Left renal pelvis (tissue), 4 donors: Measurements from ENCODE around the gene TINAGL1. TPM values are rescaled to one million over a fixed set of nuclear protein-coding genes. Genes with fewer than 3 reads are reported as not detected.

Source experiments
- DNase-seq, 4 donors: peaks; one replicate each; pipeline ENCODE4 v3.0.0-alpha.2; 2013; ENCODE audit warnings: low read depth in 4 of 4, low spot score in 3 of 4
- polyA plus RNA-seq, 4 donors: library from polyadenylated mRNA; unstranded; fragments of 120-200 nt; gene quantifications; one replicate each; pipeline ENCODE4 v1.2.1, GENCODE V29; 2013; ENCODE audit not compliant: insufficient read length in 4 of 4

The TINAGL1 gene
- polyA plus RNA-seq, 4 donors = 10.3 to 55.4 (median 39.6) TPM

- DNase-seq = no peak
These were observed 8.3 kb upstream of the TINAGL1 start for GRCh38 chr1:31567956-31568570.

- no peak for DNase-seq
These were observed 7.3 kb upstream of the TINAGL1 start for GRCh38 chr1:31568895-31569595.

- no peak for DNase-seq
These were observed 6.6 kb upstream of the TINAGL1 start for GRCh38 chr1:31569596-31570173.

- no peak for DNase-seq
These were observed 6.1 kb upstream of the TINAGL1 start for GRCh38 chr1:31570228-31570627.

GRCh38 chr1:31570906-31571305, 5.4 kb upstream of the TINAGL1 start:
- no peak for DNase-seq

- DNase-seq = no peak
These were observed 4.7 kb upstream of the TINAGL1 start for GRCh38 chr1:31571340-31572295.

- no peak for DNase-seq
These were observed 3.8 kb upstream of the TINAGL1 start for GRCh38 chr1:31572323-31573104.

GRCh38 chr1:31573261-31573660, 3.1 kb upstream of the TINAGL1 start:
- no peak for DNase-seq

- DNase-seq = no peak
These were observed 1.5 kb upstream of the TINAGL1 start for GRCh38 chr1:31574749-31575368.

- DNase-seq = no peak
These were observed 760 bp upstream of the TINAGL1 start for GRCh38 chr1:31575369-31576140.

GRCh38 chr1:31576743-31577455, 584 bp downstream of the TINAGL1 start:
- DNase-seq = no peak

- no peak for DNase-seq
These were observed 1.3 kb downstream of the TINAGL1 start for GRCh38 chr1:31577515-31578192.

GRCh38 chr1:31579374-31579773, 3.1 kb downstream of the TINAGL1 start:
- no peak for DNase-seq

- no peak for DNase-seq
These were observed 4.2 kb downstream of the TINAGL1 start for GRCh38 chr1:31580513-31580870.

- no peak for DNase-seq
These were observed 4.7 kb downstream of the TINAGL1 start for GRCh38 chr1:31580891-31581603.

- DNase-seq = no peak
These were observed 5.8 kb downstream of the TINAGL1 start for GRCh38 chr1:31581821-31582810.
